Tibial nerve (tissue), 4 donors: ENCODE results near the gene ZNF747.

ENCODE experiments used
- CTCF ChIP-seq, 5 experiments: fragments of 200-600 bp in 3 of 5; fragments of 450-650 bp in 2 of 5; sonication (generic) in 3 of 5; IDR thresholded peaks; one replicate each; pipeline ENCODE4 v1.5.1; 2016 to 2019; ENCODE audit warnings: antibody characterized with exemption in 5 of 5, mild to moderate bottlenecking in 3 of 5, moderate library complexity in 2 of 5
- EP300 ChIP-seq, 2 donors: sonication (generic); formaldehyde crosslinking; IDR thresholded peaks; one replicate each; pipeline ENCODE4 v1.6.1; 2017; ENCODE audit warnings: antibody characterized with exemption in 2 of 2, mild to moderate bottlenecking in 1 of 2
- POLR2A ChIP-seq, 2 donors: fragments of 450-650 bp; IDR thresholded peaks; one replicate each; pipeline ENCODE4 v1.6.1; 2017; ENCODE audit warnings: antibody characterized with exemption in 2 of 2, mild to moderate bottlenecking in 2 of 2, moderate library complexity in 2 of 2

GRCh38 chr16:30534368-30535105, at the start of gene ZNF747:
- TF ChIP-seq CTCF (IDR thresholded peaks at IDR 0.05) (peak in 1 of 5 experiments; percentile 48), POLR2A (IDR thresholded peaks at IDR 0.05) (peak; percentile 24 to 55), EP300 (IDR thresholded peaks at IDR 0.05) (peak; percentile 82 to 92)
